HL-60 (cell line): Measurements from ENCODE around the gene HCN4.

Source experiments
- CTCF ChIP-seq: IDR thresholded peaks from one replicate; pipeline ENCODE4 v1.5.1; 2011; ENCODE audit warnings: low read length, control low read depth, inconsistent platforms; ENCODE audit not compliant: insufficient read depth
- POLR2AphosphoS5 ChIP-seq: IDR thresholded peaks from 2 replicates; pipeline ENCODE4 v1.6.1; 2012; ENCODE audit warnings: low read depth
- REST ChIP-seq: IDR thresholded peaks from 2 replicates; pipeline ENCODE4 v1.6.1; 2012; ENCODE audit warnings: low read depth; ENCODE audit not compliant: insufficient replicate concordance

- TF ChIP-seq CTCF = no peak
- no peak for TF ChIP-seq REST
- TF ChIP-seq POLR2AphosphoS5 = no peak
These were observed 33.7 kb downstream of the HCN4 start for GRCh38 chr15:73335026-73335425.
